NCI-H2196 treated with DMSO at 0.1 percent for 48 hours (cell line): ENCODE results near the gene OR1F1.
"Not testable (repeated sequence)": the region's sequence is repeated elsewhere in the genome, so short reads cannot be mapped to it uniquely, and the experiment has no call there.

ENCODE experiments used
- DNase-seq: peaks from one replicate; lab custom pipeline; 2025; ENCODE audit not compliant: unreplicated experiment; lab: John Stamatoyannopoulos, UW

Gene OR1F1

DNA sequence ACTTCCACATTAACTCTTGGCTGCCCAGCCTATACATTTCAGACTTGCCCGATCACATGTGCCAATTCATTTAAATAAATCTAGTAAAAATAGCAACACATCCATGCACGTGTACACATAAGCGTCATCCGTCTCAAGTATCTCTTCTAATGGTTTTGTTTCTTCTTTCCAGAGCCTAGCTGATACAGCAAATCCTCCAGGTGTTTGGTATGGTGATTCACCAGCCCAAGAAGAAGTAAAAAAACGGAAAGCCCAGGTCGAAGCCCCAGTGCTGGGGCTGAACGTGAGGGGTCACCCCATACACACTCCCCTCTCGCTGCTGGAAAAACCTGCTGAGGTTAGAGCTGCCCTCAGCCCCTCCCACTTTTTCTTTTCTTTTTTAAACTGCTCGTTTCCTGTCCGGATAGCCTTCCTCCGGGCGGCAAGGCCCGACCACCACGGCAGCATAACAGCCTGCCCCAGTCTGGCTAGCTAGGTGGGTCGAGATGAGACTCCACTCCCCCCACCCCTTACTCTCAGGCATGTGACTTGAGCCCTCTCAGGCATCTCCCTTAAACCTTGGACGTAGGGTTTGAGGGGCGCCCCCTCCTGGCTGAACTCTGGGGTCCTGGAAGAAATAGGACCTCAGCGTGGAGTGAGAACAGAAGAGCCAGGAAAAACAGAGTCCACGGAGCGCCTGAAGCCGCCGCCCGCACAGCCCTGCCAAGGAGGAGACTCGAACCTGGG, 13.9 kb upstream of the OR1F1 start:
- DNase-seq: no peak

DNA sequence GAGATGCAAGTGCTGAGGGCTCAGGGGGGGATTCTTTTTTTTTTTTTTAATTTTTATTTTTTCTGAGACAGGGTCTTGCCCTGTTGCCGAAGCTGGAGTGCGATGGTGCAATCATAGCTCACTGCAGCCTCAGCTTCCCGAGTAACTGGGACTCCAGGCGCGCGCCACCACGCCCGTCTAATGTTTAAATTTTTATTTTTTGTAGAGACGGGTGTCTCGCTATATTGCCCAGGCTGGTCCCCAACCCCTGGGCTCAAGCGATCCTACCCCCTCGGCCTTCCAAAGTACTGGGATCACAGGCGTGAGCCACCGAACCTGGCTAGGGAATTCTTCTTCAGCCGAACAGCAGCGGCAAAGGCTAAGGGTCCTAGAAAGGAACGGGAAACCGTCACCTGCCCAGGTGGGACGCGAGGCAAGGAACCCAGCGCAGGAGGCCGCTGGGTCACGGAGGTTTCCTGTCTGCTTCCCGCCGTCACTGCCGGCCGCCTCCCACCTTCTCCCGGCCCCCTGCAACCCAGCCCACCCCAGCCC, 13.3 kb upstream of the OR1F1 start:
- DNase-seq: no peak

DNA sequence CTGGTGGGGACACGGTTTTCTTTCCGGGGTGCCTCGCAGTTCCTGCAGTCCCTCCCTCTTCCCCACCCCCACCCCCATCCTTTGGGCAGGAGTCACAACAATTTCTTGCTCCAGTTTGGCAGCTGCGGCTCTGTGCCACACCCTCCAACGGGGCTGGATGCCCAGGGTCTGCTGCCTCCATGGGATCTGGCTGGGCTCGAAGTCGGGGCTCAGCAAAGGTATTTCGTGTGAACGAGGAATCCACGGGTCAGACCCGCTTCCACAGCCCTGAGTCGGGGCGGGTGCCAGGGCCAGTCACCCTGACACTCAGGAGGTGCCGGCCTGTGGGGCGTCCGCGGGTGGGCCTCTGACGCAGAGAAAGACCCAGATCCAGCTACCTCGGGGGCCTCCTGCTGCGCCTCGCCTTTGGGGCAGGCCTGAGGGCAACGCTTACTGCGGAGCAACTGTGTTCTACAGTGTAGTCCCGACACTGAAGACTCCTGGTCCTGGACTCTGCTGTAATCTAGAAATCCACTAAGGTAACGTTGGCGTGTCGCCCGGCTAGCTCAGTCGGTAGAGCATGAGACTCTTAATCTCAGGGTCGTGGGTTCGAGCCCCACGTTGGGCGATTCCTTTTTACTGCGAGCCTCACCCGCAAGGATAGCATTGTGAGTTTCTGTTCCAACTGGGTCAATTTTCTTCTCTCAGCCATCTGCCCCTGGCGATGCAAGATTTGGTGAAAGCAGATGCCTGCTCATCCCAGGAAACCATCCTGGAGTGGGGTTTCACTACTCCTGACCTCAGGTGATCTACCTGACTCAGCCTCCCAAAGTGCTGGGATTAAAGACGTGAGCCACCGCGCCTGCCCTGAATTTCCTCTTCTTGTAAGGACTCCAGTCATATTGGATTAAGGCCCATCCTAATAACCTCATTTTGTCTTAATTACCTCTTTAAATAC, 12.6 kb upstream of the OR1F1 start:
- no peak for DNase-seq

DNA sequence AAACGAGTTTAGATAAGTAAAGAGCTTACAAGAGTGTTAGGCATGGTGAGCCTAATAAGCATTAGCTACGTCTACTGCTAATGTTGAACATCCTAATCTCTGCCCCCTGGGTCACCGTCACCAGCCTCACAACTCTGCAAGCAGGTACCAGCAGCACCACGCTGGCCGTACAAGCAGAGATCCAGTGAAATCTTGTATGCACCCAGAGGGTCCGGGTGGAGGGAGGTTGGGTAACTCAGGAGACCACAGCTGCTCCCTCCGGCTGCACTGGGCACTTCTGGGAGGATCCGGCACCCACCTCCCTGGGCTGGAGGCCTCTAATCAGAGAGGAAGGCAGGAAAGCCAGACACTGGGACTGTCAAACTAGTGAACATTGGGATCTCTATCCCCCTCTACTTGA, 8.4 kb upstream of the OR1F1 start:
- DNase-seq: no peak

DNA sequence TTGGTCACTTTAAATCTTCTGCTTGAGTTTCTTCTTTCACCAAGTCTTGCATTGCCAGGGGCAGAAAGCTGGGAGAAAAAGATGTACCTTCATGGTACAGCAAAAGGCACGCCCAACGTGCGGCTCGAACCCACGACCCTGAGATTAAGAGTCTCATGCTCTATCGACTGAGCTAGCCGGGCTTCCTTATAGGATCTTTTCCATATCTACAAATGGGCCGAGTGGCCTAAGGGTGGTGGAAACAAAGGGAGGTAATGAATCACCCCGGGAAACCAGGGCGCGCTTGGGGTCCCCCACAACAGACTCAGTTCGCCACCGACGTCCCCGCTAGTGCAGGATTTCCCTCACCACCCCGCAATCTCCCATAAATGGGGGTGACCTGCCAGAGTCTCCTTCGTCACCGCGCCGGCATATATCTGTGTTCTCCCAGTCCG, 7.5 kb upstream of the OR1F1 start:
- DNase-seq: no peak

DNA sequence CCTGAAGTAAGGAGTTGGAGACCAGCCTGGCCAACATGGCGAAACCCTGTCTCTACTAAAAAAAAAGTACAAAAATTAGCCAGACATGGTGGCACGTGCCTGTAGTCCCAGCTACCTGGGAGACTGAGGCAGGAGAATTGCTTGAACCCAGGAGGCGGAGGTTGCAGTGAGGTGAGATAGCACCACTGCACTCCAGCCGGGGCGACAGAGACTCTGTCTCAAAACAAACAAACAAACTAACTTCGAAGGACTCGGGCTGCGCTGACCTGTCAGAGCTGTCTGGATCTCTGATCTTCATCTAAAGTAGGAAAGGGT, 5.8 kb upstream of the OR1F1 start:
- DNase-seq: not testable (repeated sequence)

DNA sequence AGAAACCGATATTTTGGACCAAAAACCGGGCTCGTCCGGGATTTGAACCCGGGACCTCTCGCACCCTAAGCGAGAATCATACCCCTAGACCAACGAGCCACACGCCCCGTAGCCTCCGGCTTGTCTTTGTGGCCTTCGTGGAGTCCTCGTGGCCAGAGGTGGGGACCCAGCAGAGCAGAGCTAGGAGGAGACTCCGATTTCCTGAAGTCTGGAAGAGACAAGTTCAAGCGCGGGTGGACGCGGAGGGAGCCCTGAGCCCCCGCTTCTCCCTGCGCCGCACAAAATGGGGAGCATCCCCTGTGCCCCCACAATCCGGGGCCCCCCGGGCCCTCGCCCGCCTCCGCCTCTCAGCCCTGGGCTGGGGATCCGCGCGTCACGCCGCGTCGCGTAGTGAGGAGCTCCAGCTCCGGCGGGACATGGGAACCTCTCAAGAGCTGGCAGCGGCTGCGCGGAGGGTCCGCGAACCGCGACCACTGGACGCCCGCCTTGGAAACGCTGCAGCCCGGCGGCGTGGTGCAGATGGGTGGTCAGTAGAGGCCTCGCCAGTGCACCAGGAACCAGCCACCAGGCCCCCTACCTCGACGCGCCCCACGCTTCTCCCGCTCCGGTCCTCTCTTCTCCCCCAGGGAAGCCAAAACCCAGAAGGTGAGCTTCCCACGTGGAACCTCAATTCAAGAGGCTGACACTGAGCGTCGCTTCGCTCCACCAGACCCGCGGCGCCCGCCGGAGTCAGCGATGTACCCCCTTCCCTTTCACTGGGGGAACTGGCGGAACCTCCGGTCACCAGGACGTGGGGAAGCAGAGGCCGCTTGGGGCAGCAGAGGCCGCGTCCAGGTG, 5.2 kb upstream of the OR1F1 start:
- DNase-seq: no peak

DNA sequence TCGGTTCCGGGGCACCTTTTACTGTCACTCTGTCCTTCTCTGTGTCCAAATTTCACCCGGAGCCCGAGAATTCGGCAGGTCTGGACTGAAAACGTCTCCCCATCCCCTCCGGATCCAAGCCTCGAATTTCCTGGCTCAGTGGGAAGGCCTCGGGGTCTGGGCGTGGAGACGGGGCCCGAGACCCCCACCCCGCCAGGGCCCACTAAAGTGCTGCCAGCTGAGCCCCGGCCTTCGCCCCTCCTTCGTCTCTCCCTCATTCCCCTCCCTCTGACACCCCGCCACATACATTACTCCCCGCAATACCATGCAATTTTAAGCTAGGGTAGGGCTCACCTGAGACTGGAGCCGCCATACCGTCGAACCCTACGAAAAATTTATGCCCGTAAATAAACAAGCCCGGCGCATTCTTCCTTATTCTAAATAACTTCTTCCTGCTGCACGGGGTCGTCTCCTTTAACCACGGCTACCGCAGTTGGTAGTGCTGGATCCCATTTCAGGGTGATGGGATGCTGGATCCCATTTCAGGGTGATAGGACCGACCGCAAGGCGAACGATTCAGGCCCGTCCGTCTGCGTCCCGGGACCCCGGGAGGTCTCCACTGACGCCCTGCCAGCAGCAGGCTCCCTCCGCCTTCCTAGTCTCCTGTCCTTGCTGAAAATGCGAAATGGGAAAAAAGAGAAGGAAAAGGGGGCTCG, 4.4 kb upstream of the OR1F1 start:
- DNase-seq: no peak

DNA sequence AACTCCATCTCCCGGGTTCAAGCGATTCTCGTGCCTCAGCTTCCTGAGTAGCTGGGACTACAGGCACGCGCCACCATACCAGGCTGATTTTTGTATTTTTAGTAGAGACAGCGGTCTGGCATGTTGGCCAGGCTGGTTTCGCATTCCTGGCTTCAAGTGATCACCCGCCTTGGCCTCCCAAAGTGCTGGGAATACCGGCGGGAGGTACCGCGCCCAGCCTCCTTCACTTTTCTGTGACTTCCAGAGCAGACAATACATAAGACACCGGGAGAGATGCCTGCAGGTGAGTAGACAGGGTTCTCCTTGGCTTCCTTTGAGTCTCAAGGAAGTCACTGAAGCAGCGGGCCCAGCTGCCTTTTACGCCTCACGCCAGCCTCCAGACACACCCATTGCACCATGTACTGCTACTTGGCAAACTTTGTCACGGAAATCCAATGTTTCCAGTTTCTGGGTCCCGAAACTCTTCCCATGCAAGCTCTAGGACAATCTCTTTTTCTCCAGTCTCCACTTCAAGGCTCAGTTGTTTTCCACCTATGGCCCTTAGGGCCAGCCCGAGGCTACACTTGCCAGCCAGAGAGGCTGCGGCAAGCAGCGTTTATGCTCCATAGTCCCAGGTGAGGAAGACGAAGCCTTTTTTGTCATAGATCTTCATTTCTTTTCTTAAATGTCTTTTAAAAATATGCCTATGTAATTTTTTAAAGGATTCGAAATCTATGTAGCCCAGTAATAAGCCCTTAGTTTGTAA, 886 bp upstream of the OR1F1 start:
- DNase-seq: no peak

DNA sequence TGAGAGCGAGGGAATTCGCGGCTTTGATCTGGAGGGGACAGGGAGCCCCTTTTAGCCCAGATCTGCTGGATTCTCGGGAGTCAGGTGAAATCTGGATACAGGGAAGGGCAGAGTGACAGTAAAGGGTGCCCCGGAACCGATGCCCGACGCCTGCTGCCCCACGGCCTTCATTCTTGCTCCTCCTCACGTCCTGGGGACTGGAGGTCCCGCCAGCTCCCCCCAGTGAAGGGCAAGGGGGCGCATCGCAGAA, 596 bp downstream of the OR1F1 start:
- DNase-seq: no peak

DNA sequence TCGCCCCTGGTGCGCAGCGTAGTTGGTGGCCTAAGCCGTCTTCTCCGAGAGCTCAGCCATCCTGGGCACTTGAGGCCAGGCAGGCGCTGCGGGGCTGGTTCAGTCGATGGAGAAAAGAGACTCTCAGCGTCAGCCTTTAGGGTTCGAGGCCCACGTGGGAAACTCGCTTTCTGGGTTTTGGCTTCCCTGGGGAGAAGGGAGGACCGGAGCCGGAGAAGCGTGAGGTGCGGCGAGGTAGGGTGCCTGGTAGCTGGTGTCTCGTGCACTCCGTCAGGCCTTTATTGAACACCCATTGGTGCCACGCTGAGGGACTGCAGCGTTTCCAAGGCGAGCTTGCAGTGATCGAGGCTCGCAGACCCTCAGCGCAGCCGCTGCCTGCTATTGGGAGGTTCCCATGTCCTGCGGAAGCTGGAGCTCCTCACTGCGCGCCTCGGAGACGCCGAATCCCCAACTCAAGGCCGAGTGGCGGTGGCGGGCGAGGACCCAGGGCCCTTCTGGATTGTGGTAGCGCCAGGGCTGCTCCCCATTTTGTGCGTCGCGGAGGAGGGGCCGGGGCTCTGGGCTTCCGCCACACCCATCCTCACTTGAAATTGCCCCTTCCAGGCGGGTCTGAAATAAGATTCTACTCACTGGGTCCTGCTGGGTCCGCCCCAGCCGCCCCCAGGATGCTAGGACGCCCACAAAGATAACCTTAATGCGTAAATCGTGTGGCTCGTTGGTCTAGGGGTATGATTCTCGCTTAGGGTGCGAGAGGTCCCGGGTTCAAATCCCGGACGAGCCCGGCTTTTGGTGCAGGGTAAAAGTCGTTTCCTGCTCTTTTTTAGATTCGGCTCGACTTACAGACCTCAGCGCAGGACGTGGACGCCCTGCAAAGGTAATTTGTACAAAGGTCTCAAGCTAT, 1.2 kb downstream of the OR1F1 start:
- no peak for DNase-seq

DNA sequence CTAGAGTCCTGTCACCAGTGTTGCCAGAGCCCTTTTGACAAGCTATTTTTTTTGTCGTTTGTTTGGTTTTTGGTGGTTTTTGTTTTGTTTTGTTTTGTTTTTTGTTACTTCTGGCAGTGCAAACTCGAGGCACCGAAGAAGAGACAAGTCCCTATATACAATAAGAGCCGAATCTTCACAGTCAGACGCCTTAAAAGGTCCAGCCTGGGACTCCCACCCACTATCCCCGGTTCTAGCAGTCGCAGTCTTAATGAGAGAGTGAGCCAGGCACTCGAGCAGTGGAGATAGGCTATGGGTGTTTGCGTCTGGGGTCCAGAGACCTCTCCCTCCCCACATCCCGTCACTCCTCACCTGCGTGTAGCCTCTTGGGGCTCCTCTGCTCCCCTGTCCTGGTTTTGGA, 1.9 kb downstream of the OR1F1 start:
- DNase-seq: no peak

DNA sequence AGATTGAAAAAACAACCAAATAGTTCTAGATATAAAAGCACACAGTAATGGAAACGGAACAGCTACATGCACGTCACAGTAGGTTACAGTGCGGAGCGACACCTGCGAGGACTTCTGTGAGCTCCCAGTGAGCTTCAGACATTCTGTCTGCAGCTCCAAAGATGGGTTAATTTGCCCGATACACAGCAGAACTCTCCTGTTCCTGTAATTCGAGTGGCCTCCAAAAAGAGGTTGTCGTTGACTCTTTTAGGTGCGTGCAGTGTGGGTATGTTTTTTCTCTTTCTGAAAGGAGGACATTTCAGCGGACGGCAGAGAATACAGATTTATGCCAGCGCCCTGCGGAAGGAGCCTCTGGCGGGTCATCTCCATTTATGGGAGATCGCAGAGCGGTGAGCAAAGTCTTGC, 2.9 kb downstream of the OR1F1 start:
- DNase-seq: no peak

DNA sequence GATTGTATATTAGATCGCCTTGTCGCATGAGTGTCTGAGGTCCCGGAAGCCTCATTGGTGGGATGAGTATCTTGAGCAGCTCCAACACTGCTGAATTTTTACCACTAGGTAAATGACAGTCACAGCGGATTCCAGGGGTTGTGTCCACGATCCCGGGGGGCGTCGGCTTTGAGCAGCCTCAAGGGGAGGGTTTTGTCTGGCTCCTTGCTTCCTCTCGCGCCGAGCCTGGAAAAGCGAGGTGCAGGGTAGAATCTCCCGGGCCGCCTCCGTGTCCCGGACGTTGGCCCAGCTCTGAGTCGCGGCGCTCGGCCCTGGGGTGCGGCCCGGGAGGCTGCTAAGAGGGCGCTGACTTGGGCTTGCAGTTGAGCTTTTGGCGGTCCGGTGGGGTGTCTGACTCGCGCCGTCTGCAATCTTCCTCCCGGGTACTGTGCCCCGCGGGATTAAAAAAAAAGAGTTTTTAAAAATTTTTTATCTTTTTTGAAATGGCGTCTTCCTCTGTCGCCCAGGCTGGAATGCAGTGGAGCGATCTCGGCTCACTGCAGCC, 4.5 kb downstream of the OR1F1 start:
- DNase-seq: no peak

DNA sequence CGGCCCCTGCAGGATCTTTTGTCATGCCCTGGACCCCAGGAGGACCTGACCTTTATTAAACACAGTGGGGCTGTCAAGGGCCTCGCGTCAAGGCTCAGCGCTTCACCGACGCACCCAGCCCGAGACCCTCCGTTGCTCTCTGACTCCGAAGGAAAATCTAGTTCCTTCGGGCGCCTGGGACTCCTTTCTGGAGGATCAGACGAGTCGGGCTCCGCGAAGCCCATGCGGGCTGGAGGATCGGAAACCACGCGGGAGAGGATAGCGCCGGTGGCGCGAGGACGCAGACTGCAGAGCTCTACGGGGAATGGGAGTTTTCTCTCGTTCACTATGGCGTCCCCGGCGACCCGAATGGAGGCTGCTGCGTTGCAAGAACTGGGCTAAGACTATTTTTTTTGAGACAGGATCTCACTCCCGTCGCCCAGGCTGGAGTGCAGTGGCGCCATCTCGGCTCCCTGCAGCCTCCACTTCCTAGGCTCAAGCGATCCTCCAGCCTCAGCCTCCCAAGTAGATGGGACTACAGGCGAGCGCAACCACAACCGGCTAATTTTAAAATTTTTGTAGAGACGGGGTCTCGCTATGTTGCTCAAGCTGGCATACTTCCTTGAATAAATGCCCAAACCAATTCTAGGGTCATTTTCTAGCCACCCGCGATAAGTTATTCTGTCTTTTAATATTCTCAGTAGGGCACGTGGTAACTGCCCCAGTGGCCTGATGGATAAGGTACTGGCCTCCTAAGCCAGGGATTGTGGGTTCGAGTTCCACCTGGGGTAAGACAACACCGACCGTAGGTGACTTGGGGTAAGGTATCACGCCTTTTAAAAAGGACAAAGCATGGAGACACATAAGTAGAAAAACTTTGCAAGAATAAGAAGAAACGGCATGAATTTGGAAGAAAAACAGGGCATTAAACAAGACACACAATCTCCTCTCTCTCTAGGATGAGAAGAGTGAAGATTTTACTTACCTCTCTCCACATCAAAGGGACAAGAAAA, 5.5 kb downstream of the OR1F1 start:
- no peak for DNase-seq

DNA sequence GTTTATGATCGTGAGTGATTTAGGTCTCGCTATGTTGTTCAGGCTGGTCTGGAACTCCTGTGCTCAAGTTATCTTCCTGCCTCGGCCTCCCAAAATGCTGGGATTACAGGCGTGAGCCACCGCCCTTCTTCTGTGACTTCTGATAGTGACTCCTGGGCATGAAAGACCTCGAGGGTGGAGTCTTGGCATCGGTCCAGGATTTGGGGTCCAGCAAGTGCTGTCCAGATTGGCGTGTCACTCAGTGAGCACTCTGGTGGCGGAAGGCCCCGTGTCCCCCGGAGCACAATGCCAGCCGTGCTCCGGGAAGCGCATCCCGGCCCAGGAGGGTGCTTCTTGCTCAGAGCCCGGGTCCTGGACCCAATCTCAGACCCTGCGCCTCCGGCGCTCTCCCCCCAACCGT, 6.8 kb downstream of the OR1F1 start:
- DNase-seq: no peak

DNA sequence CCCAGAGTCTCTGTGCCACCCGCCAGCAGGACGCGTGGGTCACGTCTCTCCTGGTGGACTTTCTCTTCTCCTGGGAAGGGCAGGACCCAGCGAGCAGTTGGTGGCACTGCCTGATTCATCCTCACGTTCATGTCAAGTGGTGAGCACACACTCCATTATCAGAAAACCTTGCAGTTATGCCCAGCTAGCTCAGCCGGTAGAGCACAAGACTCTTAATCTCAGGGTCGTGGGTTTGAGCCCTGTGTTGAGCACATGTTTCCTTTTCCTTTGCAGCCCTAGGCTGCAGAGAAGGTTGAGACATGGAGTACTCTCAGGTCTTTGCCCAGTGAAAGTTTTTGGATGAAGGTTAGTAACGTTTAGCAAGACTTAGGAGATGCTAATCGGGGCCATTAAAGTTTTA, 8.0 kb downstream of the OR1F1 start:
- no peak for DNase-seq
